Measurements from ENCODE around the gene PPP1R13B.

- TF ChIP-seq NRF1 (IDR thresholded peaks at IDR 0.05; ENCODE audit: low read depth, low read length) (no peak), POLR2AphosphoS5 (IDR thresholded peaks at IDR 0.05; ENCODE audit: low read depth, low read length) (no peak), REST (IDR thresholded peaks at IDR 0.05; ENCODE audit: low read depth, low read length) (no peak), EP300 (IDR thresholded peaks at IDR 0.05; ENCODE audit: borderline replicate concordance in 1 of 2, low read depth in 1 of 2, low read length in 1 of 2) (no peak), TCF12 (IDR thresholded peaks at IDR 0.05) (no peak), GABPA (IDR thresholded peaks at IDR 0.05; ENCODE audit: low read depth) (no peak), EZH2phosphoT487 (IDR thresholded peaks at IDR 0.05; ENCODE audit: borderline replicate concordance, low read depth) (no peak), ZBTB33 (IDR thresholded peaks at IDR 0.05; ENCODE audit: borderline replicate concordance, low read depth) (no peak)
- TF ChIP-seq, protein P1, sequence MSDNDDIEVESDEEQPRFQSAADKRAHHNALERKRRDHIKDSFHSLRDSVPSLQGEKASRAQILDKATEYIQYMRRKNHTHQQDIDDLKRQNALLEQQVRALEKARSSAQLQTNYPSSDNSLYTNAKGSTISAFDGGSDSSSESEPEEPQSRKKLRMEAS (IDR thresholded peaks at IDR 0.05; ENCODE audit: low read depth), result no peak
- TF ChIP-seq, protein P2, sequence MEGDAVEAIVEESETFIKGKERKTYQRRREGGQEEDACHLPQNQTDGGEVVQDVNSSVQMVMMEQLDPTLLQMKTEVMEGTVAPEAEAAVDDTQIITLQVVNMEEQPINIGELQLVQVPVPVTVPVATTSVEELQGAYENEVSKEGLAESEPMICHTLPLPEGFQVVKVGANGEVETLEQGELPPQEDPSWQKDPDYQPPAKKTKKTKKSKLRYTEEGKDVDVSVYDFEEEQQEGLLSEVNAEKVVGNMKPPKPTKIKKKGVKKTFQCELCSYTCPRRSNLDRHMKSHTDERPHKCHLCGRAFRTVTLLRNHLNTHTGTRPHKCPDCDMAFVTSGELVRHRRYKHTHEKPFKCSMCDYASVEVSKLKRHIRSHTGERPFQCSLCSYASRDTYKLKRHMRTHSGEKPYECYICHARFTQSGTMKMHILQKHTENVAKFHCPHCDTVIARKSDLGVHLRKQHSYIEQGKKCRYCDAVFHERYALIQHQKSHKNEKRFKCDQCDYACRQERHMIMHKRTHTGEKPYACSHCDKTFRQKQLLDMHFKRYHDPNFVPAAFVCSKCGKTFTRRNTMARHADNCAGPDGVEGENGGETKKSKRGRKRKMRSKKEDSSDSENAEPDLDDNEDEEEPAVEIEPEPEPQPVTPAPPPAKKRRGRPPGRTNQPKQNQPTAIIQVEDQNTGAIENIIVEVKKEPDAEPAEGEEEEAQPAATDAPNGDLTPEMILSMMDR (IDR thresholded peaks at IDR 0.05), result no peak
These were observed 19.6 kb upstream of the PPP1R13B start for GRCh38 chr14:103867020-103867419.
